ENCODE results near the gene PATE1.
"Not testable (repeated sequence)": the region's sequence is repeated elsewhere in the genome, so short reads cannot be mapped to it uniquely, and the experiment has no call there.

PATE1 gene, protein sequence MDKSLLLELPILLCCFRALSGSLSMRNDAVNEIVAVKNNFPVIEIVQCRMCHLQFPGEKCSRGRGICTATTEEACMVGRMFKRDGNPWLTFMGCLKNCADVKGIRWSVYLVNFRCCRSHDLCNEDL

DNA sequence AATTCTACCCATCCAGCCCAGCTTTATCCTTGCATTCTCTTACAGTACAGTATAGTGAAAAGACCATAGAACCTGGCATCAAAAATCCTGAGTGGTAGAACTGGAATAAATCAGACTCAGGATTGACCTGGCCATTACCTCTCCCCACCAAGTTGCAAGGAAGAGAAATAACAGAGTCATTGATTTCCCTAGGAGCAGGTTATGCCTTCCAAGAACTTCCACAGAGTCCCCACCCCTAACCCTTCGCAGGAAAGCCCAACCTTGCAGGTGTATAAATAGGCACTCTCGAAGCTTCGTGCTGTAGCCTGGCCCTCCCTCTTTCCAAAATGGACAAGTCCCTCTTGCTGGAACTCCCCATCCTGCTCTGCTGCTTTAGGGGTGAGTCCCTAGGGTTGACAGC, at the start of gene PATE1:
TSS of gene PATE1 (plus strand) at position 301 of the 400 bp plus-strand sequence. CDS start at position 327, 26 bp downstream.
- no peak for DNase-seq (ENCODE audit: low read depth in 1 of 2, low spot score in 1 of 2)

DNA sequence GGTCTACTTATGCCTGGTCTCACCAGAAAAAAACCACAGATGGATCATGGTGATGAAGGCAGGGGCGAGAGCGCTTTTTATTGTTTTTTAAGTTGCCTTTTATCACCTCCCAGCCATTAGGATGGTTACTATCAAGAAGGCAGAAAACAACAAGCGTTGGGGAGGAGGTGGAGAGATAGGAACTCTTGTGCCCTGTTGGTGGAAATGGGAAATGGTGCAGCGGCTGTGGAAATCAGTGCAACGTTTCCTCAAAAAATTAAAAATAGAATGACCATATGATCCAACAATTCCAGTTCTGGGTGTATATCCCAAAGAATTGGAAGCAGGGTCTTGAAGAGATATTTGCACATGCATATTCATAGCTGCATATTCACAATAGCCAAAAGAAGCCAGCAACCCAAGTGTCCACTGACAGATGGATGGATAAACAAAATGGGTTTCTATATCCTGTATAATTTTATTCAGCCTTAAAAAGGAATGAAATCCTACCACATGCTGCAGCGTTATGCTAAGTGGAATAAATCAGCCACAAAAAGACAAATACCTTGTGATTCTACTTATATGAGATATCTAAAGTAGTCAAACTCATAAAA, 45.0 kb upstream of the PATE1 start:
- DNase-seq (ENCODE audit: low read depth in 1 of 2, low spot score in 1 of 2) = no peak

DNA sequence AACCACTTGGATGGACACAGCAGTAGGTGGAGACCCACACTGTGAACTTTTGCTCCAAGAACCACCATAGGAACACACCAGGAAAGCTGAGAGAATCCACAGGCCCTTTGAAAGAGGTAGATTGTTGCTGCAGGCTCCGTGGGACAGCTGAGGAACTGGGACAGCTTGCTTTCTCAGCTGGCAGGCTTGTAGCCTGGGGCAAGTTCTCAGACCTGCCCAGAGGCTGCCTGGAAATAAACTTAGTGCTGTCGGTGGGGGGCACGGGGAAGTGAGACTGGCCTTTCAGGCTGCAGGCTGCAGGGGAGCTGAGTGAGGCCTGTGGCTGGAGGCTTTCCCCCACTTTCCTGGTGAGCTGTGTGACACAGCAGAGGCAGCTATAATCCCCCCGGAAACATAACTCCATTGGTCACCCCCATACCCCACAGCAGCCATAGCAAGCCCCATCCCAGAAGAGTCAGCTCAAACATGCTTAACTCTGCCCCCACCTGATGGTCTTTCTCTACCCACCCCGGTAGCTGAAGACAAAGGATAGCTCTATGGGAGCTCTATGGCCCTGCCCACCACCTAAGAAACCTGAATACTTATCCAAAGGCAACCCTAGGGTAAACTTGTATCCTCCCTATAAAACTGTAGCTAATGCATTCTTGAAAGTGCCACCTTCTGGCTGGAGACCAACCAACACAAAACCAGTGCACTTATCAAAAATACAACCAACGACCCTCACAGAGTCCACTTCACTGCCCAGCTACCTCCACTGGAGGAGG, 44.0 kb upstream of the PATE1 start:
- no peak for DNase-seq (ENCODE audit: low read depth in 1 of 2, low spot score in 1 of 2)

DNA sequence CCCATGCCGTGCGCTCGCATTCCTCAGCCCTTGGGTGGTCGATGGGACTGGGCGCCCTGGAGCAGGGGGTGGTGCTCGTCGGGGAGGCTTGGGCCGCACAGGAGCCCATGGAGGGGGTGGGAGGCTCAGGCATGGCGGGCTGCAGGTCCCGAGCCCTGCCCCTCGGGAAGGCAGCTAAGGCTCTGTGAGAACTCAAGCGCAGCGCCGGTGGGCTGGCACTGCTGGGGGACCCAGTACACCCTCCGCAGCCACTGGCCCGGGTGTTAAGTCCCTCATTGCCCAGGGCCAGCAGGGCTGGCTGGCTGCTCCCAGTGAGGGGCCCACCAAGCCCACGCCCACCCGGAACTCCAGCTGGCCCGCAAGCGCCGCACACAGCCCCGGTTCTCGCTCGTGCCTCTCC, 41.4 kb upstream of the PATE1 start:
- DNase-seq (ENCODE audit: low read depth in 1 of 2, low spot score in 1 of 2) = not testable (repeated sequence)

DNA sequence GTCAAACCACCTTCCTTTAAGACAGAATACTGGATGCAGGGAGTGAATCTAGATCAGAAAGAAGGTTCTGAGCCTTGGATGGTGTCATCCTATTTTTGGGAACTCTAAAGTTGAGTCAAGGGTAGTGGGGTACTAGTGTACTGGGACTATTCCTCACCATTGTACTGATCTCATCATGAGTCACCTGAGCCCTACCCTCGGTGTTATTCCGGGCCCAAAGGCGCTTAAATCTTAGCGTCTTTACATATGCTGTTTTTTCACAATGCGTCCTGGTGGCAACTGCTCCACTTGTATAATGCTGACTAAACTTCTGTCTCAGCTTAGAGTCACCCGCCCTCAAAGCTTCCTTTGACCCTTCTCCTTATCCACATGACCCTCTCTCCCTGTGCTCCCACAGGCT, 25.3 kb upstream of the PATE1 start:
- DNase-seq (ENCODE audit: low read depth in 1 of 2, low spot score in 1 of 2) = no peak

DNA sequence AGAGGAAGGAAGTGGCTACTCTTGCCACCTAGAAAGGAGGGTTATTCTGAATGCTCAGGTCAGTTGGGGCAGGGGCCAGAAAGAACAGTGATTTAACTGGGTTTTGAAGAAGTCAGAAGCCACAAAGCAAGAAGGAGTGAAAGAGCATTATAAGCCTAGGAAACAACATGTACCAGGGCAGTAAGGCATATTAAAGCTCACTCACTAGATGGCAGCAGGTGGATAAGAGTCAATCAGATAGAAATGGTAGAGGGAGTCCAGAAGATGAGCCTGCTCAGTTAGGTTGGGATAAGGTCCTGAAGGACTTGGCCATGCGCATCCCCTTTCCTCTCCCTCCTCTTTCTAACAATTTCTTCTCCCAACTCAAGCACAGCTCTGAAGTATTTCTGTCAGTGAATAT, 22.0 kb upstream of the PATE1 start:
- no peak for DNase-seq (ENCODE audit: low read depth in 1 of 2, low spot score in 1 of 2)

DNA sequence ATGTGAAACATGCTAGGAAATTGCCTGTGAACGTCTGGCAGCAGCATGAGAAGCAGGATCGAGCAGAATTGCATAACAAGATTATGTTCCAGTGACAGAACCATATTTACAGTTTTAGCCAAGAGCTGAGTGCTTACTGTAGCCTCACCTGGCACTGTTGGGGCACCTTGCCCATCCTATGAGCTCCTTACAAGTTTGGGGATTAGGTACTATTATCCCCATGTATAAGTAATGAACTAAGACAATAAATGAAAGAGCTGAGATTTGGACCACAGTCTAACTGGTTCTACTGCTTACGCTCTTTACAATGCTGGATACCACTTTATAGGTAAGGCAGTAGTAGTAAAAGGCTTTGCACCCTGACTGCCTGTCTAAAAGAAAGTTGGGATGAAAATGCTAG, 17.1 kb upstream of the PATE1 start:
- no peak for DNase-seq (ENCODE audit: low read depth in 1 of 2, low spot score in 1 of 2)

DNA sequence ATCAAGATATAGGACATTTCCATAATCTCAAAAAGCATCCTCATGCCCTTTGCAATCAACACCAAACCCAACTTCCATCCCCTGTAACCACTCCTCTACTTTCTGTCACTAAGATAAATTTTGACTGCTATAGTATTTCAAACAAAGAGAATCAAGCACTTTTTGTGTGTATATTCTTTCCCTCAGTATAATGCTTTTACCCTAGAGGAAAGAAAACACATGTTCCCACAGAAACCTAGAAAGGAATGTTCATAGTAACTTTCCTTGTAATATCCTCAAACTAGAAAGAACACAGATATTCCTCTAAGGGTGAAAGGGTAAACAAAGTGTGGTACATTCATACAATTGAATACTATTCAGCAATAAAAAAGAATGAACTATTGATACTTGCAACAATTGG, 5.5 kb upstream of the PATE1 start:
- no peak for DNase-seq (ENCODE audit: low read depth in 1 of 2, low spot score in 1 of 2)

DNA sequence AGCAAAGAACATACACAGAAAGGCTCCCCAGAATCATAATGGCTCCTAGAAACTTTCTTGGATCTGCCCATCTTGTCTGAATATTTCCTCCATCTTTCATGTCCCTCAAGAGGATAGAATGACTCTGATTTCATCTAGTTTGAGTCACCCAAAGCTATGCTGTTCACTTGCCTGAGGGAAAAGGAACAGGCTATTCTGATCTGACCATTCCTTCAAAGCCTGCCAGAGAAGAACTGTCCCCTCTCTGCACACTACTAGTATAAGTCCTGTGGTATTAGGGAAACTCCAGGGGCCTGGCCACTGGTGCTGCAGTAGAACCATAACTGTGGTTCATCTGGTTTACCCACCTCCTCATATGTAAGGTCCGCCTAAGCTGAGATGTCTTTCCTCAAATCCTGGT, 2.4 kb upstream of the PATE1 start:
- no peak for DNase-seq (ENCODE audit: low read depth in 1 of 2, low spot score in 1 of 2)

DNA sequence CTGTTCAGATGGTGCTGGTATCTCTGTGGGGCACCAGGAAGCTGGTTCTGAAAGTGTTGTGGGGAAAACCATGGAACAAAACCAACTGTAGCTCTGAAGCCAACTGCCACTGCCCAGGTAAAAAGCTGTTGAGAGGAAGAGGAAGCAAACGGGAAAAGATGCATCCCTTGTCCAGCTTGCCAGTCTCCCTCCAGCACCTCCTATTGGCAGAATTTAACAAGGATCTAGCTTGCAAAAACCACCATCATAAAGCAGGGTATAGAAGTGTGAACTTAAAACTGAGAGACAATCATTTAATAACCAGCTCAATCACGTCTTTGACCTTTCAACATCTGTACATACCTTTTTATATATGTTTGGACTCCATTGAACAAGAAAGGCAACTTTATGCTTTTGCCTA, 4.5 kb downstream of the PATE1 start:
- DNase-seq (ENCODE audit: low read depth in 1 of 2, low spot score in 1 of 2) = no peak

DNA sequence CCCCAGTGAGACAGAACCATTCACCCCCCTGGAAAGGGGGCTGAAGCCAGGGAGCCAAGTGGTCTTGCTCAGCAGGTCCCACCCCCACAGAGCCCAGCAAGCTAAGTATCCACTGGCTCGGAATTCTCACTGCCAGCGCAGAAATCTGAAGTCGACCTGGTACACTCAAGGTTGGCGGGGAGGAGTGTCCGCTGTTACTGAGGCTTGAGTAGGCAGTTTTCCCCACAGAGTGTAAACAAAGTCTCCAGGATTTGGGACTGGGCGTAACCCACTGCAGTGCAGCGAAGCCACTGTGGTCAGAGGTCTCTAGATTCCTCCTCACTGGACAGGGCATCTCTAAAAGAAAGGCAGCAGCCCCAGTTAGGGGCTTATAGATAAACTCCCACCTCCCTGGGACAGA, 10.0 kb downstream of the PATE1 start:
- DNase-seq (ENCODE audit: low read depth in 1 of 2, low spot score in 1 of 2) = no peak

DNA sequence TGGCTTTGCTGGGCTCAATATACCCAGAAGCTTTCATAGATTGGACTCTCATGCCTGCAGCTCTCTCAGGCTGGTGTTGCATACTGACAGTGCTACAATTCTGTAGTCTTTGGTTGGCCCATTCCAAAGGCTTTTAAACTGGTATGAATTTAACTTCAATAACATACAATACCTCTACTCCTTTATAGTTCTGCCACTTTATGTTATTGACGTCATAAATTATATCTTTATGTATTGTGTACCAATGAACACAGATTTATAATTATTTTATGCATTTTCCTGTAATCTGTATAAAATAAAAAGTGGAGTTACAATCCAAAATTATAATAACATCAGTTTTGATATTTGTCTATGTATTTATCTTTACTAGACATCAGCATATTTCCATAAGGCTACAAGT, 16.4 kb downstream of the PATE1 start:
- DNase-seq (ENCODE audit: low read depth in 1 of 2, low spot score in 1 of 2) = no peak

DNA sequence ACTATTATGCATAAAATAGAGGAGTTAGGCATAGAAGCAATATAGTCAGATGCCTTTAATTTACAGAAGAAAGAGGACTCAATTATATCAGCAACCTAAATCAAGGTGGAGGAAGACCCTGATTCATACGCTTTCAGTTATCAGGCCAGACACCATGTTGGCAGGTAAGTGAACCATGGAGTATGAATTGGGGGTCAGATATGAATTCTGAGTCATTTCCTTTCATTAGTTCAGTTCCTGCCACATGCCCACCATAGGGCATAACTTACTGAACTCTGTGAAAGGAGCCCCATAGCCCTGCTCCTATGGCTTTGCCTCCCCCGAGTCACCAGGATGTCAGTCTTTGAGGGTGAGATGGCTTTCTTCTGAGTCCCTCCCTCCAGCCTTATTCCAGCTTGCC, 17.4 kb downstream of the PATE1 start:
- no peak for DNase-seq (ENCODE audit: low read depth in 1 of 2, low spot score in 1 of 2)

DNA sequence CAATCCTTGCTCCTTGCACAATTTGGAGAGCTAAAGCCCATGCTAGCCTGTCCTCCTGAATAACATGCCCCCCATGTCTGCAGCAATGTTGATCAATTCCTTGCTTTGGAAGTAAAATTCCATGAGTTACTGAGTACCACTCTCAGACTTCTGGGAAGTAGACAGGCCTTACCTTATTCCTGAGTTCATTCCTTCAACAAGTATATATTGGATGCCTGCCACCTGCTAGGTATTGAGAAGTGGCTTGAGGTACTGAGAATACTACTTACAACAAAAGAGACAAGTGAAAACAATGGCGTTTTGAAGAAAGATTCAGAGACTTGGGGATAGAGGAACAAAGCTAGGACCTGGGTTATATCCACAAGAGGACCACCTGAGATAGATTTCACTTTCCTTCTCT, 20.2 kb downstream of the PATE1 start:
- no peak for DNase-seq (ENCODE audit: low read depth in 1 of 2, low spot score in 1 of 2)

DNA sequence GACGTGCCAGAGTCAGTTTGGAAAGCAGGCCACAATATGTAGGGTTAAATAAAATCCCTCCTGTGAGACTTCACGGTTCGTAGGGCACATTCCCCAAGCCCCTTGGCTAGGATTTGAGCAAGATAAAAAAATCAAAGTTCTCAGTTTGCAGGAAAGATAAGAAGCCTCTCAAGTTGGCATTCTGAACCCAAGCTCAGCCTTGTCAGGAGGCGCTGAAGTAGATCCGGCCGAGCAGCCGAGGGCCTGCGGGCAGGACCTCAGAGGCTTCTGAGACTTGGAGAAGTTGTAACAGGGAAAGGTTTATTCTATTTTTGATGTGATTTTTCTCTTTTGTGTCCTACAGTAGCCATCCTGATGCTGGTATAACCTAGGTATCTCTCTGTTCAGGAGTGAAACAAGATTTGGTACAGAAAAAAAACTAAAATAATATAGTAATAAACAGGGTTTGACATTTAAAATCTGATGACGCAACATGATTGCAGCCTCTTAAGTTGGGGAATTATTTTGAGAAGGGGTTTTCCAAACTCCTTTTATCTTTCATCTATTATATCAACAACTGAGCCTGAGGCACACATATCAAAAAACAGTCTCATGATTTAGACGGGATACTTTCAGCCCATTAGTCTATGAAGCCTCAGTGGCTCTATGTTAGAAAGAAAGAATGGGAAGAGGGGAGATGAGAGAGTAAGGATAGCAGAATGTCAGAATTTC, 22.4 kb downstream of the PATE1 start:
- no peak for DNase-seq (ENCODE audit: low read depth in 1 of 2, low spot score in 1 of 2)

DNA sequence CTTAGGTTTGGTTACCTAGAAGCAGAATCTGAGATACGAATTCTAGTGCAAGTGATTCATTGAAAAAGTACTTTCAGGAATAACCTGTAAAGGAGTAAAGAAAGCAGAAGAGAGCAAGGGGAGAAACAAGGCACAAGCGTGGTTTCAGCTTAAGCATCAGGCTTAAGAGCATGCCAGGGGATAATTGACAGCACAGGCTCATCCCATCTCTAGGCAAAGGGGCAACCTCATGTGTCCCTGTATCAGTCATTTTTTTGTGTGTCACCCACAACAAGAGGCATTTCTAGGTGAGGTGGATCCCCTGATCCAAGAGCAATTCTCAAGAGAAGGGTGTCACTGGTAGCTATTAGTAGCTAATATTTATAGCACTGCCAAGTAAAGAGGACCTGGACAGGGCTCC, 24.5 kb downstream of the PATE1 start:
- no peak for DNase-seq (ENCODE audit: low read depth in 1 of 2, low spot score in 1 of 2)

DNA sequence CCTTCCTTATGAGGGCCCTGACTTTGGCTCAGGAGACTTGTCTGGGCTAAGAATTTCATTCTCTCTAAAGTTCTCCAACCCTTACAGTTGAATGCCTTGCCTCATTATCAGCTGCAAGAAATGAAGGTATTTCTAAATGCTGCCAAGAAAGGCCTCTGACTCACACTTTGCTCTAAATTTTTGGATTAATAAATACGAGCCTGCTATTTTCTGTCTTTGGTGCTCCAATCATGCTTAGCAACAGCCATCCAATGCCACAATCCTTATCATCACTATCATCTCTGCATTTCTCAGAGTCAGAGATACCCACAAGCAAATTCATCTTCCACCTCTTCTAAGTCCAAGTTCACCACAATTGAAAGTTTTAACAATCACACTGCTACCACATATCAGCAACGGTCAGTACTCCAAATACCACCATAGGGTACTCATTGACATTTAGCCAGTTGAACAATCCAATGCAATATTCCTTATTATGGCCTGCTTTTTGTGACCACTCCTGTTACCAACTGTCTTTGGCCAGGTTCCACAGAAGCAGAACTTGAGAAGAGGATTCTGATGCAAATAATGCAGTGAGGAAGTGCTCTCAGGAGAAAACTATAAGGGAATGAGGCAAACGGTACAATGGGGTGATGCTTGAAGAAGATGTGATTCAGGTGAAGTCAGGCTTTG, 26.9 kb downstream of the PATE1 start:
- DNase-seq (ENCODE audit: low read depth in 1 of 2, low spot score in 1 of 2) = no peak

DNA sequence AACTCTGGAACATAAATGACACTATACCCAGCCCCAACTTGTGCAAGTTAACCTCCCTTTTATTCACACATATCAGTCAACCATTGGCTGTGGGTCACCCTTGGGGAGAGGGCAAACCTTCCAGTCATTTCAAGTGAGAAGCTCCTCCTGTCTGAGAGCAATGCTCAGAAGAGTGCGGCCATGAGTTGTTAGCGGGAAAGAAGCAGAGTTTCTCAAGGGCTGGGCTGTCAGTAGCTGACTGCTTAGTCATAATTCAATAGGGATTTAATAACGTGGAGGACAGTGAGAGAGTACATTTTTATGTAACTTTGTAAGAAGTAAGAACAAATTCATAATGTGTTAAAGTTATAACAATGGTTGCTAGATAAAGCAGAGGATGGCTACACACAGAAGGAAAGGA, 27.4 kb downstream of the PATE1 start:
- no peak for DNase-seq (ENCODE audit: low read depth in 1 of 2, low spot score in 1 of 2)

DNA sequence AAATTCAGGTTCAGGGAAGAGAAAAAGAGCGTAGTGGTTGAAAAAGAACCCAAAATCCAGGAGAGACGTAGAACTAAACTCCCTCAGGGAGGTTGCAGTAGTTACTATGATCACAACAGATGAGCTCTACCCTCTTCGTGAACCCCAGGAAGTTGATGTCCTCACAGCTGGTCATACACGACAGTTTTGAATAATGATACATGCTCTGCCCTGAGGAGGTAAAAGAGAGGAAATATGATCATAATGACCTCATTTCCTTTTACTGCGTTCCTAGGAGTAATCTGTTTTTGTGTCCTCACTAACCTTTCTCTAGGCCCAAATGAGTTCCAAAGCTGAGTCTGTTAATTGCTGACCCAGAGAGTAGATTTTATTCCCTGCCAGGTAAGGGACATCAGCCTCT, 31.2 kb downstream of the PATE1 start:
- no peak for DNase-seq (ENCODE audit: low read depth in 1 of 2, low spot score in 1 of 2)

DNA sequence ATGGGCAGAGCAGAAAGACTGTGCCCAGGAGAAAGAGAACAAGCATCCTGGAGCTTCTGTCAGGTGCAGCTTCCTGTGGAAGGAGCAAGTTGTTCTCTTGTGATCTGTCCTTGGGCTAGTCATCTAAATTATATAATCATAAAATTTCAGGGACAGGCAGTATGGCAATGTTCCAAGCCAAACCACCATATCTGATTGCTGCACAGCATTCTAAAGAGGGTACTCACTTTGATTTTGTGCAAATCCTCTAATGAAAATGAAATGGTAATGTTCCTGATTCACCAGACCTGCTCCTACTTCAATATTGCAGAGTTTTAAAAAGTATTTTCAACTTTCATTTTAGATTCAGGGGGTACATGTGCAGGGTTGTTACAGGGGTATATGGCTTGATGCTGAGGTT, 32.6 kb downstream of the PATE1 start, which contains the start of gene PATE2:
TSS of gene PATE2 (minus strand) at position 101 of the 400 bp plus-strand sequence. CDS start at position 46, 55 bp downstream.
- DNase-seq (ENCODE audit: low read depth in 1 of 2, low spot score in 1 of 2) = no peak

DNA sequence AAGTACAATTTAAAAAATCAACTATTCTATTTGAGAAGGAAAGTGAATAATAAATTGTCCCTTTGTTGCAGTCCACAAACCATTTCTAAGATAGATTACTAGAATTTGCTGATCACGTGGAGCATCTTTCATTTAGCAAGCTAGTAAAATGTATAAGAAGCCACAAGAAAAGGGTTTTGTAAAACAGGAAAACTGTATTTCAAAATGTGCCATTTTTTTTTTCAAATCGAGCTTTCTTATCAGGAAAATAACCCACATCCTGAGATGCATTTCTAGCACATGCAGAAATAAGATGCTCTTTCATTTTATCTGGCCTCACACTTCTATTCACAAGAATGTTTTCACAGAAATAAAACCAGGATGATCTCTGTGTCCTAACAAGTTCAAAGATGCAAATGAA, 38.6 kb downstream of the PATE1 start:
- no peak for DNase-seq (ENCODE audit: low read depth in 1 of 2, low spot score in 1 of 2)

DNA sequence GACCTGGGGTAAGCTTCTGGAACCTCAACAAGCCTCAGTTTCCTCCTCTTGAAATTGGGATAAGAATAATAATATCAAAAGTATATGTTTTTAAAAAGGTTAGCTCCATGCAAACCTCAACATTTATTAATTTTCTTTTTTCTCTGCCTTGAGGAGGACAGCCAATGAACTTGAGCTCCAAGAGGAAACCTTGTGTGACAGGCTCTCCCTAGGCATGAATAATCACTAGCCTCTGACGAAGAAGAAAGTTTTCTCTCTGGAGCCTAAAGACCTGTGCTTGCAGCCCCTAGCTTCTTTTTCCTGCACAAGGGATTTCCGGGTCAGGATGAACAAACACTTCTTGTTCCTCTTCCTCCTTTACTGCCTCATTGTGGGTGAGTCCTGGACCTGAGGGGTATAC, 41.7 kb downstream of the PATE1 start, which contains the start of gene PATE3:
TSS of gene PATE3 (plus strand) at position 301 of the 400 bp plus-strand sequence. CDS start at position 326, 25 bp downstream.
- DNase-seq (ENCODE audit: low read depth in 1 of 2, low spot score in 1 of 2) = no peak

All from activated T-helper 1 cell treated with anti-CD3 and anti-CD28 coated beads, Interleukin-2, amount 50 U/mL, for 16 hours (primary cell).